ENCODE data around the gene BAX. TPM values are rescaled to one million over a fixed set of nuclear protein-coding genes. Genes with fewer than 3 reads are reported as not detected.
A peak's percentile ranks its signal among the peaks of the same experiment; 100 is the strongest.

The BAX gene
- total RNA-seq, 1 donor from 2014 or later = 169 TPM

DNA sequence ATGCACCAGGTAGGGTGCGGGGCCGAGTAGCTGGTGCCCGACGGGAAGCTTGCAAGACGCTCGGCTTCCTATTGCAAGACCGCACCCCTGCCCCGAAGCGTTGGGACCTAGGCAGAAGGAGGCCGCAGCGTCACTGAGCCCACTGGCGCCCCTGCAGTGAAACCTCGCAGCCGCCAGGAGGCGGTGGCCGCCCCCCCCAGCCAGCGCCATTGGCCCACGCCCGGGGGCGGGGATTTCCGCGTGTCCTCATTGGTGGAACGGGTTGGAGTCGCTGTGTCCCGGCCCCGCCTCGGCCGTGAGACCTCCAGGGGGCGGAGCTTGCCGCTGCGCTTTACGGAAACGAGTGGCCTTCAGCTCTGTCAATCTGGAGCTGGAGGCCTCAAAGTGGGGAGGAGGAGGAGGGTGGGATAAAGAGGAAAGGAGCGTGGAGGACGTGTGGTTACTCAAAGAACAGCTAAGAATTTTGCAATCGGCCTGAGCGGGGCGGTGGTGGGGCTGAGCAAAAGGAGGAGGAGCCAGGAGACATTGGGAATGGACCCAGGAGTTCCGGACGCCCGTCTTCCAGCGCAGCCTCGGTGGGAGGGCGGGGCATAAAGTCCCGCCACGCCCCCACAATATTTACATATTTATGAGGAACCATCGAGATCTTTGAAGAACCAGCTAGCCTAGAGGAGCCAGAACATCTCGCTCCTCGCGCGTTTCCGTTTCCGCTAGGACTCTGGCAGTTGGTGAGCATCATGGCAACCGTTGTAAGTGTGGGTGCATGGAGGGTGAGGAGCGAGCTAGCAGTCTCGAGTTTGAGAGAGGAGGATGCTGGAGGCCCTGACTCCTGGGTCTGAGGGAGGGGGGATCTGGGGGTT, 38.7 kb downstream of the BAX start, which contains the start of the genes GYS1 and RUVBL2:
TSS of gene GYS1 (minus strand) at position 135 of the 860 bp plus-strand sequence. CDS start 197 bp downstream, outside the sequence.
TSS of gene RUVBL2 (plus strand) at position 713 of the 860 bp plus-strand sequence. CDS start at position 738, 25 bp downstream.
- H3K4me2 ChIP-seq (ENCODE audit: low read length) = peak within 1 kb of the TSS; percentile 93
- no peaks in the 10 kb centered on the region for H3K27me3 Mint-ChIP-seq (ENCODE audit: low read depth, unreplicated experiment)
- H3K79me2 ChIP-seq (ENCODE audit: insufficient read depth, low read length) = peaks cover 74% of the 10 kb centered on the region
- peaks cover 44% of the 10 kb centered on the region for H4K20me1 ChIP-seq (ENCODE audit: insufficient read depth, low read length)
- H3K4me3 ChIP-seq (ENCODE audit: insufficient read depth, low read depth, low read length) = peak within 1 kb of the TSS; percentile 80
- H3K27ac ChIP-seq (ENCODE audit: low read depth, low read length) = peak within 1 kb of the TSS; percentile 83
- H3K9me3 Mint-ChIP-seq (ENCODE audit: unreplicated experiment) = peaks cover 2% of the 10 kb centered on the region
- H3K4me1 Mint-ChIP-seq (ENCODE audit: low read depth, unreplicated experiment) = peaks cover 31% of the 10 kb centered on the region
- TF ChIP-seq, protein P1, sequence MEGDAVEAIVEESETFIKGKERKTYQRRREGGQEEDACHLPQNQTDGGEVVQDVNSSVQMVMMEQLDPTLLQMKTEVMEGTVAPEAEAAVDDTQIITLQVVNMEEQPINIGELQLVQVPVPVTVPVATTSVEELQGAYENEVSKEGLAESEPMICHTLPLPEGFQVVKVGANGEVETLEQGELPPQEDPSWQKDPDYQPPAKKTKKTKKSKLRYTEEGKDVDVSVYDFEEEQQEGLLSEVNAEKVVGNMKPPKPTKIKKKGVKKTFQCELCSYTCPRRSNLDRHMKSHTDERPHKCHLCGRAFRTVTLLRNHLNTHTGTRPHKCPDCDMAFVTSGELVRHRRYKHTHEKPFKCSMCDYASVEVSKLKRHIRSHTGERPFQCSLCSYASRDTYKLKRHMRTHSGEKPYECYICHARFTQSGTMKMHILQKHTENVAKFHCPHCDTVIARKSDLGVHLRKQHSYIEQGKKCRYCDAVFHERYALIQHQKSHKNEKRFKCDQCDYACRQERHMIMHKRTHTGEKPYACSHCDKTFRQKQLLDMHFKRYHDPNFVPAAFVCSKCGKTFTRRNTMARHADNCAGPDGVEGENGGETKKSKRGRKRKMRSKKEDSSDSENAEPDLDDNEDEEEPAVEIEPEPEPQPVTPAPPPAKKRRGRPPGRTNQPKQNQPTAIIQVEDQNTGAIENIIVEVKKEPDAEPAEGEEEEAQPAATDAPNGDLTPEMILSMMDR (IDR thresholded peaks at IDR 0.05; ENCODE audit: insufficient read depth, low read depth, low read length) = peak; percentile 63
- TF ChIP-seq EZH2 (IDR thresholded peaks at IDR 0.05; ENCODE audit: insufficient read depth, low read length) = no peak
- H3K4me3 Mint-ChIP-seq (ENCODE audit: unreplicated experiment) = peak within 1 kb of the TSS; percentile 99
- peak within 1 kb of the TSS; percentile 97 for H3K27ac Mint-ChIP-seq (ENCODE audit: unreplicated experiment)
- peak within 1 kb of the TSS; percentile 93 for H3K9ac ChIP-seq (ENCODE audit: low read length)
- no peaks in the 10 kb centered on the region for H3K36me3 ChIP-seq (ENCODE audit: insufficient read depth, low read length)
- FAIRE-seq (peak; percentile 56), DNase-seq (ENCODE audit: low read depth) (peak; percentile 96)
- H2AFZ ChIP-seq (ENCODE audit: low read depth, low read length) = peak within 1 kb of the TSS; percentile 78
- no peaks in the 10 kb centered on the region for H3K27me3 ChIP-seq (ENCODE audit: insufficient read depth, low read length)
- peaks cover 23% of the 10 kb centered on the region for H3K4me1 ChIP-seq (ENCODE audit: insufficient read depth, low read length)
- peaks cover 7% of the 10 kb centered on the region for H3K36me3 Mint-ChIP-seq (ENCODE audit: low read depth, unreplicated experiment)
- no peaks in the 10 kb centered on the region for H3K9me3 ChIP-seq (ENCODE audit: insufficient read depth, low read depth, low read length)

DNA sequence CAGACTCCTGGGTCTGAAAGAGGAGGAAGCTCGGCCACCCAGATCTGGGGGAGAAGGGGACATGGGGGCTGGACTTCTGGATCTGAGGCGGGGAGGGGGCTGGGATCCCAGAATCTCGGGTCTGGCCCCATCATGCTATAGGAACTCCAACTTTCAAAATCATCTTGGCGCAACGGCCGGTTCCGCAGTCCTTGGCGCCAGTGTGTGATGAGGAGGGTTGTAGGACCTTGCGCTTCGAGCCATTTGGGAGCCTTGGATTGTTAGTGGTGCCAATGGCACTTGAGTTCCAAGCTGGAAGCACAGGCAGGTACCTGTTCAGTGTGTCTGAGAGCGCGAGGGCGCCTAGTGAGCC, 39.3 kb downstream of the BAX start:
- Histone ChIP-seq H3K9me3 (ENCODE audit: insufficient read depth, low read depth, low read length) (no peaks in the 10 kb centered on the region), H3K79me2 (ENCODE audit: insufficient read depth, low read length) (peaks cover 76% of the 10 kb centered on the region), H4K20me1 (ENCODE audit: insufficient read depth, low read length) (peaks cover 44% of the 10 kb centered on the region), H3K4me1 (ENCODE audit: insufficient read depth, low read length) (peaks cover 23% of the 10 kb centered on the region), H3K36me3 (ENCODE audit: insufficient read depth, low read length) (no peaks in the 10 kb centered on the region), H3K27me3 (ENCODE audit: insufficient read depth, low read length) (no peaks in the 10 kb centered on the region), H2AFZ (ENCODE audit: low read depth, low read length) (peak overlapping the region; percentile 78), H3K4me3 (ENCODE audit: insufficient read depth, low read depth, low read length) (peak overlapping the region; percentile 80), H3K9ac (ENCODE audit: low read length) (peak overlapping the region; percentile 93), H3K4me2 (ENCODE audit: low read length) (peak overlapping the region; percentile 93), H3K27ac (ENCODE audit: low read depth, low read length) (peak overlapping the region; percentile 83)
- Mint-ChIP-seq H3K4me1 (ENCODE audit: low read depth, unreplicated experiment) (peaks cover 31% of the 10 kb centered on the region), H3K4me3 (ENCODE audit: unreplicated experiment) (peak overlapping the region; percentile 99), H3K27ac (ENCODE audit: unreplicated experiment) (peak overlapping the region; percentile 93), H3K27me3 (ENCODE audit: low read depth, unreplicated experiment) (no peaks in the 10 kb centered on the region), H3K9me3 (ENCODE audit: unreplicated experiment) (peaks cover 2% of the 10 kb centered on the region), H3K36me3 (ENCODE audit: low read depth, unreplicated experiment) (peaks cover 7% of the 10 kb centered on the region)
- DNase-seq (ENCODE audit: low read depth) (no peak), FAIRE-seq (no peak)
- TF ChIP-seq, protein P1 (IDR thresholded peaks at IDR 0.05; ENCODE audit: insufficient read depth, low read depth, low read length) = no peak
- TF ChIP-seq EZH2 (IDR thresholded peaks at IDR 0.05; ENCODE audit: insufficient read depth, low read length) = no peak

All from astrocyte (in vitro differentiated cells and primary cell).